NOMO-1 (cell line): ENCODE measurements around the gene CEP250.

ENCODE experiments used
- DNase-seq, 2 experiments: peaks; one replicate each; lab custom pipeline; 2025; ENCODE audit not compliant: unreplicated experiment in 2 of 2; lab: John Stamatoyannopoulos, UW

CEP250 gene

GRCh38 chr20:35490736-35491181 lies 35.4 kb downstream of the CEP250 start:
- peak; percentile 66 to 78 for DNase-seq

DNA sequence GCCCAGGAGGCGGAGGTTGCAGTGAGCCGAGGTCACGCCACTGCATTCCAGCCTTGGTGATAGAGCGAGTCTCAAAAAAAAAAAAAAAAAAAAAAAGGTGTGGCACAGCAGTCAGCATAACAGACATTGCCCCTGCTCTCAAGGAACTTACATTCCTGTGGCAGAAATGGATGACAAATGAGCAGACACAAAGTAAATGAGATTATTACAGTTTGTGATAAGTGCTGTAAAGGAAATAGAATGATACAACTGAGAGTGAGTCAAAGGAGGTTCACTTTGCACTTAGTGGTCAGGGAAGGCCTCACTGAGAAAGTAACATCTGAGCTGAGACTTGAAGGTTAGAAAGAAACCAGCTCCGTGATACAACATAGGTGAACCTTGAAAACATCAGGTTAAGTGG lies 36.4 kb downstream of the CEP250 start:
- no peak for DNase-seq

- no peak for DNase-seq
Observed at GRCh38 chr20:35492352-35492751, 37.0 kb downstream of the CEP250 start.

DNA sequence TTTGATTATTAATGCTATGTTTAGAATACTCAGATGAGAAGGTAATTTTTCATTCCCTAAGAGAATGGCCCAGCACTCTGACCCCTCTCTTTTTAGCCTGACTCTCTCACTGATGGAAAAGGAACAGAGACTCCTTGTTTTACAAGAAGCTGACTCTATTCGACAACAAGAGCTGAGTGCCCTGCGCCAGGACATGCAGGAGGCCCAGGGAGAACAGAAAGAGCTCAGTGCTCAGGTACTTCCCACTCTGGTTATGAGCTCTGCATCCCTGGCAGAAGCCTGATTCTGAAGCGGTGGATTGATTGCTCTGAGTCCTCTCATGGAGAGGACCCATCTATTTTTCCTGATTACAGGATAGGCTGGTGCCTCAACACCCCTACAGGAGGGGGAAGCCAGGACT lies 41.1 kb downstream of the CEP250 start:
- no peak for DNase-seq

DNA sequence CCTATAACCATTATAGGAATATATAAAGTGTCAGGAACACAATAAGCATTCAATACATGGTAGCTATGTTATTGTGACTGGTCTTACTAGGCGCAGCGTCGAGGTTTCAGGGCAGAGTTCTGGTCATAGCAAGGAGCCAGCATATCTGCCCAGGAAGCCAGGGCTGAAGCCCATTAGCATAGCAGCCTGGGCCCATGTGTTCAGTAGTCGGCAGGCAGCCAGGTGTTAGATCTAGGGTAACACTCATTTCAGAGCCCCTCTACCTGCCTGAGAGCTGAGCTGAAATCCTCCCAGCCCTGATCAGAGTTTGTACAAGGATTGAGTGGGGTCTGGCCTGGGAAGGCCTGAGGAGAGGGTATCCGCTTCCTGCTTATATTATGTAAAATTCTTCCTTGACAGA lies 41.9 kb downstream of the CEP250 start:
- no peak for DNase-seq

- DNase-seq, result no peak
Observed at GRCh38 chr20:35497780-35498189, 42.4 kb downstream of the CEP250 start.

- DNase-seq, result no peak
Observed at GRCh38 chr20:35499271-35499670, 43.9 kb downstream of the CEP250 start.

- DNase-seq, result peak; percentile 65 to 72
Observed at GRCh38 chr20:35502352-35502751, 47.0 kb downstream of the CEP250 start.

GRCh38 chr20:35503281-35503680 lies 47.9 kb downstream of the CEP250 start:
- no peak for DNase-seq

GRCh38 chr20:35503841-35504561 lies 48.6 kb downstream of the CEP250 start:
- DNase-seq, result no peak

DNA sequence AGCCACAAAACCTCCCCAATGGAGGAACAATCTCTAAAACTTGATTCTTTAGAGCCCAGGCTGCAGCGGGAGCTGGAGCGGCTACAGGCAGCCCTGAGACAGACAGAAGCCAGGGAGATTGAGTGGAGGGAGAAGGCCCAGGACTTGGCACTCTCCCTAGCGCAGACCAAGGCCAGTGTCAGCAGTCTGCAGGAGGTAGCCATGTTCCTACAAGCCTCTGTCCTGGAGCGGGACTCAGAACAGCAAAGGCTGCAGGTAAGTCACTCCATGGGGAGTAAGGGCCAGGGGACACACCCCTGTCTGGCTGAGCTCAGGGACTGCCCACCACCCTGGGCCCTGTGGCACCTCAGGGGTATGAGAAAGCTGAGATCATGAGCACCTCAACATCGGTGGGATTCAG lies 49.4 kb downstream of the CEP250 start:
- DNase-seq, result no peak

GRCh38 chr20:35506179-35506578 lies 50.8 kb downstream of the CEP250 start:
- DNase-seq, result no peak

DNA sequence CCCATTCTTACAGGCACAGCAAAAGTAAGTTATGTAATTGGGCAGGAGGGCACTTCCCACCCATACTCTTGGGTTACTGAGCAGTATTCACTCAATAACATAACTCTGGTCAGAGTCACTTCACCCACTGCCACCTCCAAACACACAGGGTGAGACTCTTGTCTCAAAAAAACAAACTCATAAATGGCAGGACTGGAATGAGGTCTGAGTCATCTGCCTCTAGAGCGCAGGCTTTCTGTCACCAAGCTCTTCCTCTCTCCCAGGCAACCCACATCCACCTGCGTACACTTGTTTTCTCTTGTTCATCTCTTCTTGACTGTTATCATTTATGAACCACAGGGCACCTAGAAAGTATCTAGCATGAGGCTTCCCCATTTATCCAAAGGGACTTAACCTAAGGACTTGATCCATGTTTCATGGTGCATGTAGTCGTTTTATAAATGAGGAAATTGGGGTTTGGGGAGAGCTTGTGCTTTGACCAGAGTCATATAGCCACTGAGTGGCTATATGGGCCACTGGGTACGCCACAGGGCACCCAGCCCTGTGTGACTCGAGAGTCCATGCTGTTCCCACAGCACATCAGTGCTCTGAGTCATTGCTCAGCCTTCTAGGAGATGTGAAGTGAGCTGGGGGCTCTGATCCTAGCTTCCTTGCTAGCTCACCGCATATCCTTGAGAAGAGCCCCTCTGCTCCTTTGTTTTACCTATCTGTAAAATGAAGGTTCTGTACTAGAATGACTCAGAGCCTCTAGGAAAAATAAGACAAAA lies 51.7 kb downstream of the CEP250 start:
- DNase-seq, result no peak

DNA sequence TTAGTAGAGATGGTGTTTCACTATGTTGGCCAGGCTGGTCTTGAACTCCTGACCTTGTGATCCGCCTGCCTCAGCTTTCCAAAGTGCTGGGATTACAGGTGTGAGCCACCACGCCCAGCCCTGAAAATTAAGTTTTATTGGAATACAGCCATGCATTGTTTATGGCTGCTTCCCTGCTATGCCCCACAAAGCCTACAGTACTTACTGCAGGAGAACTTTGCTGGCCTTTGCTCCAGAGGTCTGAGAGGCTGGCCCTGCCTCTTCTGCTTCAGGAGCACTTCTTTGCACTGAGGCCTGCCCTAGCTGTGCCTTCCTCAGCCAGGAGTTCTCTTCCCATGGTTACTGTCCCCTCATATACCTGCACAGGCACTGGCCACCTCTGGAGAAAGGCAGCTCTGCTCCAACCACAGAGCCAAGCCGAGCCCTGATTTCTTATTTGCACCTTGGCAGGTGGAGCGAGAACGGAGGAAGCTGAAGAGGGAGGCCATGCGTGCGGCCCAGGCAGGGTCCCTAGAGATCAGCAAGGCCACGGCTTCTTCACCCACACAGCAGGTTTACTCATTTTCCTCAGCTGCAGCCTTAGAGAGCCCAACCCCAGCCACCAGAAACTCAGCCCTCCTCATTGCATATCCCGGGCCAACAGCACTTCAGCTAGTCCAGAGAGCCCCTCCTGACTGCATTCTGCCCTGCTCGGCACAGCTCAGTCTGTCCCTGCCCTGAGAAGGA lies 53.3 kb downstream of the CEP250 start:
- DNase-seq, result no peak

- DNase-seq, result no peak
Observed at GRCh38 chr20:35510951-35511735, 55.7 kb downstream of the CEP250 start.

DNA sequence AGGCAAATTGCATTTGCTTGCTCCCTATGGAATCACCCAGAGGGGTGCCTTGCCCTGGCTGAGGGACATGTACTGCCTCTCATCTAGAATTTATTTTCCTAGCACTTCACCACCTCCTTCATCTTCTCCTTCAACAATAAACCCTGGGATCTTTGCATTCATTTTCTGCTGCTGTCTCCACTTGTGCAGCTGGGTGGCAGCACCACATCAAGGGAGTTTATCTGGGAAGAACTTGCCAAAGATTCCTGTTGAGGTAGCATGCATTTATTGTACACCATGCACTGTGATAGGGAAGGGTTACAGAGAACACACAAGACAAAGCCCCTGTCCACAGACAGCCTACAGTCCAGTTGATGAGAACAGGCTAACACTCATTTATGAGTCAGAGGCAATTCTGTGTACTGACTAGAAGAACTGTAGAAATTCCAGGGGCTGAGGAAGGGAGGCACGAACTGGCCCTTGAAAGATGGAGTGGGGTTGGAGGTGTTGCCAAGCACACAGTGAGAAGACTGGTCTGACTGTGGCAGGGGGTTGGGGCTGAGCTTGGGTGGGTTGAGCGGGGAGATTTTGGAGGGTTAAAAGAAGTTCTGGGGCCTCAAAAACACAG lies 56.5 kb downstream of the CEP250 start:
- DNase-seq, result no peak

GRCh38 chr20:35514371-35514932 lies 59.1 kb downstream of the CEP250 start:
- DNase-seq, result no peak

DNA sequence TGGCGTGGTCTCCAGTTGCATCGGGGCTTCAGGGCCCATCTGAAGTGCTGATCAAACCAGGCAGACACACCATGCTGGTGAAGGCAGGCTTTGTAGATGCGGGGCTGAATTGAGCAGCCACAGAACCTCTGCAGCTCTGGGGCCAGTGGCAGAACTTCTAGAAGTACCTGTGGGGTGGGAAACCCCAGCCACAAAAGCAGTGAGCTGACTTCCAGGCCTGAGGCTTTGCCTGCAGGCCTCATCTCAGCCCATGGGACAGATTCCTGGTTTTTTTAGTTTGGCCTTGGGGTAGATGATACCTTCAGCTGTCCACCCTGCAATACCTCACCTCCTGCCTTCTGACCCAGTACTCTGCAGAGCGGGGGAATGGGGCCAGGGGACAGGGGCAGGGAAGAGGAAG lies 59.9 kb downstream of the CEP250 start:
- no peak for DNase-seq

DNA sequence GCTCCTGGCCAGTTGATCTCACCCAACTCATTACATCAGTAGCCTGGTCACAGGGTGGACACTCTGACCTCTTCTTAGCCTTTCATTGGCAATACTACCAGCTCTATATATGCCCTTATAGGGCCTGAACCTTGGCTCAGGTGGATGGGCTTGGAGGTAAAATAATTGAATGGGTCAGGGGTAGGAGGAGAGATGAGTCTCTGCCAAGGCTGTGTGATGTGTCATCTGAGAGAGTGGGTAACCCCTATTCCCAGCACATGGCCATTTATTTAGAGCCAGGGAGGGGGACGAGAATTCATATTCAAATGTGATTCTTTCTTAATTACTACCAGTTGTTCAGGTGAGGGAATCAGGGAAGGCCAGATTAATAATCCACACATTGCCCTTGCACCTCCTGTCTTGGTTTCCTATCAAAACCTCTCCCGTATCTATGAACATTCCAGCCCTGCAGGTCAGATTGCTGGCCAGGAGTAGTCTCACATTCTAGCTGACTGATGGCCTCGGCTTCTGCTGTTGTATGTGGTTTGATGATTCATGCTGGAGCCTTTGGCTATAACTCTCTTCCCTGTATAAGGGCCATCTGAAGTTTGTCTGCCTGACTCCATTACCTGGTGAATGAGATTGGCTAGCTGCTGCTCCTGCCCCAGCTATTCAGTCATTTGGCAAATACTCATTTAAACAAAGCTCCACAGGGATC lies 60.7 kb downstream of the CEP250 start:
- no peak for DNase-seq
